GM21619 (cell line): ENCODE measurements around the gene CALR3.
"Not testable (repeated sequence)": the region's sequence is repeated elsewhere in the genome, so short reads cannot be mapped to it uniquely, and the experiment has no call there.

ENCODE experiments used
- ATAC-seq: cut with Tn5 transposase; IDR thresholded peaks from one replicate; pipeline ENCODE4 v1.9.1; 2021; ENCODE audit not compliant: unreplicated experiment

CALR3 gene

DNA sequence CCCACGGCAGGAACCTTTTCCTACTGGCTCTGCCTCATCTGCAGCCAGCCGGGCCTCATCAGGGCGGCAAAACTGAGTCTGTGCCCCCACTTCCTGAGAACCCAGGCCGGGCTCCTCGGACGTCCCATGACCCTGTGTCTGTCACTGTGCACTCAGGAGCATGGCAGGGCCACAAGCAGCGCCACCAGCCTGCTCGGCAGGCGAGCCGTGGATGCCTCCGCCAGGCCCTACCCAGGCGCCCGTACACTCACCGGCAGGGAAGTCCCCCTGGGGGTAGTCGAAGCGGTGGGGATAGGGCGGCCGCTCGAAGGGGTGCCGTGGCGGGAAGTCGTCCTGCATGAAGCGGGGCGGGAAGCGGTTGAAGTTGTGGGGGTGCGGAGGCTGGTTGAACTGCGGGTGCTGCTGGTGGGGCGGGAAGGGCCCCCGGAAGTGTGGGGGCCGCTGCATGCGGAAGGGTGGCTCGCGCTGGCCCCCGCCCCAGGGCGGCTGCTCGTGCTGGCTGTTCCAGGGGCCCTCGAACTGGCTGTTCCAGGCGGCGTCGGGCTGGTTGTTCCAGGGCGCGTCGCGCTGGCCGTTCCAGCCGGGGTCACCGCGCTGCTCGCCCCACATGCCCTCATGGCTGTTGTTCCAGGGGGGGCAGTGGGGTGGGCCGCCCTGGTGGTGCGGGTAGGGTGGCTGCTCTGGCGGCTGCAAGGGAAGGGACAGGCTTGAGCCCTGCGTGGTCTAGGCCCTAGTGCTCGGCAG is 29.2 kb upstream of the CALR3 start:
- no peak for ATAC-seq

- no peak for ATAC-seq
These were observed 26.8 kb upstream of the CALR3 start for GRCh38 chr19:16522559-16523377.

DNA sequence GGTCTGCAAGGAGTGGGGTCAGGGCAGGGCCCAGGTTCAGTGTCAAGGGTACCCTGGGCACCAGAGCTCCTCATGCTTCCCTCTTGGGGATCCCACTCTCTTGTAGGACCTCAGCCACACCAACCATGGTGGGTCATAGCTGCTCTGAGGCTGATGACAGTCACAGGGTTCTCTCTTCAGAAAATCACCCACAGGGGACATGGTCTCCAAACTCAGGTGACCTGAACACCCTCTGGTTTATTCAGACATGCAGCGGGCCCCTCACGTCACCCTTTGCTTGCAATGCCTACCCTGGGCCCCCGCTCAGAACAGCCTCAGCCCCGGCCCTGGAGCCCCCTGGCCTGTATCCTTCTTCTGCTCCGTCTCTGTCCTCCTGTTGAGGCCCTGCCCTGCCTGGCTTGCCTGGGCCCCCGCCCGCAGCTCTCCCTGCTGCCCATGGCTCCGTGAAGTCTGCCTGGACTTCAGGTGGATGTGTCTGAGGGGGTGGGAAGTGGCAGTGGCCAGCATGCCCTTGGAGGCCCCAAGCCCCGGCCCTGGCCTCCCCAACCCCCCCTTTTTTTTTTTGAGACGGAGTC is 25.8 kb upstream of the CALR3 start:
- no peak for ATAC-seq

- no peak for ATAC-seq
These were observed 25.1 kb upstream of the CALR3 start for GRCh38 chr19:16520986-16521624.

DNA sequence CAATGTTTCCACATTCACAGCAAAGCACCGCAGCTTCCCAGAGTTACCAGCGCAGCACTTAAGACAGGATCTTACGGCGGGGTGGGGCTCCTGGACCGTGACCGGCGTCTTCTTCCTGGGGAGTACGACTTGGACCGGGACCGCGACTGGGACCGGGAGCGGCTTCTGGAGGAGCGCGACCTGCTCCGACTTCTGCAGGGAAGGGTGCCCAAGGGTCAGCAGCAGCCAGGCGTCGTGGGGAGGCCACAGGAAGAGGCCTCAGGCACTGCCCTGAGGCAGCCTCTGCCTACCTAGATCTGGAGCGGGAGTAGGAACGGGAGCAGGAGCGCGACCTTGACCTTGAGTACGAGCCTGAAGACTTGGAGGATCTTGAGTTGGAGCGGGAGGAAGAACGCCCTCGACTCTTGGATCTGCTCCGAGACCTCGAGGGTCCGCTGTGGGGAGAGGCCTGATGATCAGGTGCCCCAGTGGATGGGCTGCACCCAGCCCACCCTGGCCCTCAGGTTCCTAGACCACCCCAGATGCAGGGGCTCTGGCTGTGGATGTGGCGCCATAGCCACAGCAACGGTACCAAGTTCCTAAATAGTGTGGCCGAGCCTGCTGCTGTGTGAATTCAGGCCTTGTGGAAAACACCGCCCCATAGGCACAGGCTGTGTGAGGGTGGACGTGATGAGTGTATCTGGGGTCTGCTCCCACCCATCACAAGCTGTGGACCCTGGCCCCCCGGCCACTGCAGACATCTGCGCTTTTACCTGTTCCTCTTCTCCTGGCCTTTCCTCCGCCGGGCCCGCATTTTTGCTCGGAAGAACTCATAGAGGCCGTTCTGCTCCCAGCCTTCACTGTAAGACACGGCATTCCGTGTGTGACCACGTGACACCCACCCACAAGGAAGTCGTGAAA is 24.4 kb upstream of the CALR3 start:
- no peak for ATAC-seq

DNA sequence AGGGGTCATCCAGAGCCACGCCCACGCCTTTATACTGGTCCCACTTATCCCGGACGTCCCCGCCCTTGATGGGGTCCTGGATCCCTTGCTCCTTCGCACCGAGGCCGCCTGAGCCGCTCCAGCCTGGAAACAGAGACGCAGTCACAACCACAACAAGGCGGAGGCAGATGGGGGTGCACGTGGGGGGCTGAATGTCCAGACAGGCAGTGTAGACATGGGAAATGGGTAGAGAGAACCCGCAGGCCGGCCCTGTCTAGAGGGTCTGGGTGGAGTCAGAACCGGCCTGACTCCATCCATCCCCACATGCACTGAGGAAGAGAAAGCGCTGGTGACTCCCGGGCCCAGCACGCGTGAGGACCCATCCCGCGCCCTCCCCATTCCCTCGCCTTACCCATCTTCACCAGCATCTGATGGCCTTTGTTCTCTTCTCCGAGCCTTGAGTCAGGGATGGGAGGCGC is 23.3 kb upstream of the CALR3 start:
- no peak for ATAC-seq

GRCh38 chr19:16518483-16519229 is 22.7 kb upstream of the CALR3 start:
- ATAC-seq = no peak

DNA sequence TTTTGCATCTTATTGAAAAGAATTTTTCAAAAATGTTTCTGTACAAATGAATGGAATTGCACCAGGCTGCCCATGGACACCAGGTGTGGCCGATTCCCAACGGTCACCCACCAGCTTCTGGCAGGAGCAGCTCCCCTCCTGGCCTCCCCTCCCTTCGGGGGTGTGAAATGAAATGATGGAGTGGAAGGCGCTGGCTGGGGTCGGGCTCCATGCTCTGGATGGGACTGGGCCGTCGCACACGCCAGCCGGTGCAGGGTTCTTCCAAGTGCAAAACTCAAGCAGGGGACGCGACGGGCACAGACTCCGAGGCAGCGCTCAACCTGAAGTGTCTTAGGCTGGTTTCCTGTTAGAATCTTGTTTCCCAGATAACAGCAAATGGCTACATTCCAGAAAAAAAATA is 22.1 kb upstream of the CALR3 start:
- ATAC-seq = no peak

DNA sequence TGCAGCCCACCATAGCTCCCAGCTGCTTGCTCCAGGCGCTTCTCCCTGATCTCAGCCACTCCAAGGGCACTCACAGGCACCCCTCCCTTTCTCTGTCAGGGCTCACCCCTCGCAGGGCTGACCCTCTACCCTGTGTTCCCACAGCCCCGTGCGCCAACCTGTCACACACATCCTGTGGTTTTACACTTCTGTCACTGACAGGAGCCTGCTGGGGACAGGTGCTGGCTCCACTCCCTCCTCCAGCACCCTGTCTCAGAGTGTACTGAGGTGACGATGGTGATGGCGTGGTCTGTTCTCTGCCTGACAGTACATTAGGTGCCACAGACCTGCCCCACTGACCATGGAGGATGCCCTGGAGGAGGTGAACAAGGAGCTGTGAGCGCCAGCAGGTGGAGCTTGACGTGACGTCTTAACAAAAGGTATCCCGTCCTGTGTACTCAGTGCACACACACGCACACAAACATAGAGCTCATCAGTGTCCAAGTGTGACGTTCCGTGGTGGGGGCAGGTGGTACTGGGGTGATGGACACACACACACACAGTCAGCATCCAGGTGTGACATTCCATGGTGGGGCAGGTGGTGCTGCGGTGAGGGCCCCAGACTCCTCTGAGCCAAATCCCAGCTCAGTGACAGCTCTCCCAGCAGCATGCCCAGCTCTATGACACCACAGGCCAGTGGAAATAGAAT is 21.1 kb upstream of the CALR3 start:
- ATAC-seq = no peak

GRCh38 chr19:16516381-16516780 is 20.4 kb upstream of the CALR3 start:
- ATAC-seq = no peak

DNA sequence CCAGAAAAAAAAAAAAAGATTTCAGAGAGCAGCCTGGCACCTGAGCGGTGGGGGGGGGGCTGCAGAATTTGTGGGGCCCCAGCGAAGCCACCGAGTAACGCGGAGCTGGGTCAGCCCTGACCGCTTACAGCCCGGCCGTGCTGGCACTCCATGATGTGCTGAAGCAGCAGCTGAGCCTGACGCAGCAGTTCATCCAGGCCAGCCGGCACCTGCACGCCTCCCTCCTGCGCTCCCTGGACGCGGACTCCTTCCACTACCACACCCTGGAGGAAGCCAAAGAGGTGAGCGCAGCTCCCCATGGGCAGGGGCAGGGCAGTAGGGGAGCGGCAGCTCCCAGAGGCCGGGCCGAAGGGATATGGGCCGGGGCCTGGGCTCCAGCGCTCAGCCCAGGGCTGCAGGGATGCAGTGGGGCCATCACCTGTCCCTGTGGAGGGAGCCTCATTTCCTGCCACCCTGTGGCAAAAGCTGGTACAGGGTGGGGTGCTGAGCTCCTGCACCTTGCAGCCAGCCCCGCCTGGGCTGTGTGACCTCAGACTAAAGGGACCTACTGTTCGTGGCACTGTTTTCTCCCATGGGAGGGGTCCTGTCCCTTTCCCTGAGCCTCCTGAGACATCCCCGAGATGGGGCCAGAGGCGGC is 18.5 kb upstream of the CALR3 start:
- ATAC-seq = no peak

DNA sequence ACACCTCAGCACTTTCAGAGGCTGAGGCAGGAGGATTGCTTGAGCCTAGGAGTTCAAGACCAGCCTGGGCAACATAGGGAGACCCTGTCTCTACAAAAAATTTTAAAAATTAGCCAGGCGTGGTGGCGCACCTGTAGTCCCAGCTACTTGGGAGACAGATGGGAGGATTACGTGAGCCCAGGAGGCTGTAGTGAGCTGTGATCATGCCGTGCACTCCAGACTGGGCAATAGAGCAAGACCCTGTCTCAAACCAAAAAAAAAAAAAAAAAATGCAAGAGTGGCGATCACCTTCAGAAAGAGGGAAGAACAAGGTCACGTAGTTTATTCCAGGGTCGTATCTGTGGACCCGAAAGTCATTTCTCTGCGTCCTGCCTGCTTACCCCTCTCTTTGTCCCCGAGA is 16.6 kb upstream of the CALR3 start:
- ATAC-seq = not testable (repeated sequence)

- no peak for ATAC-seq
These were observed 13.4 kb upstream of the CALR3 start for GRCh38 chr19:16509141-16510061.

GRCh38 chr19:16508546-16508945 is 12.6 kb upstream of the CALR3 start:
- ATAC-seq = no peak

DNA sequence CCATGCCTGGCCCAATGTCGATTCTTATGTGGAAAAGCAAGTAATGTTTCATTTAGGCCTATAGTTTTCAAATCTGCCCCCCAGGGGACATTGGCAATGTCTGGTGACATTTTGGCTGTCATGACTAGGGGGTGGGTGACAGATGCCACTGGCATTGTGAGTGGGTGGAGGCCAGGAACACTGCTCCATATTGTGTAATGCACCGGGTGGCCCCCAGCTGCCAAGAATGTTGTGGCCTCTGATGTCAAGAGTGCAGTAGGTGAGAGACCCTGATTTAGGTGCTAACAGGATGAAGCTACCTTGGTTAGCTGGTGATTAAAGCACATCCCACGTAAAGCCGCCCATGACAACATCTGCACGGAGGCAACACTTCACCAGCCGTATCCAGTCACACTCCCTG is 11.0 kb upstream of the CALR3 start:
- no peak for ATAC-seq

GRCh38 chr19:16506161-16506560 is 10.2 kb upstream of the CALR3 start:
- ATAC-seq = not testable (repeated sequence)

DNA sequence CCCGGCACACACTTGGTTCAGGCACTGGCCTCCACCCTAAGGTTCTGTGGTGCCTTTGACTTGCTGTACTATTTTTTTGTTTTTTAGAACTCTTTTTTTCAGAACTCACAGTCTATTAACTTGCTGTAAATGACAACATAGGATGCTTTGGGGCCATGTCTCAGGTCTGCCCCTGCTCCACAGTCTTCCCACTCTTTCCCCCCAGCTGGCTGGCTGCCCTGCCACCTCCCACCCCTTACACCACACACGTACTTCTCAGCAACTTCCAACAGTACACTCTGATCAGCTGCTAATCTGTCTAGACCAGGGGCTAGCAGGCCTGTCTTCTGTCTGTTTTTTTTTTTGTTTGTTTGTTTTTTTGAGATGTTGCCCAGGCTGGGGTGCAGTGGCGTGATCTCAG is 8.3 kb upstream of the CALR3 start:
- no peak for ATAC-seq

DNA sequence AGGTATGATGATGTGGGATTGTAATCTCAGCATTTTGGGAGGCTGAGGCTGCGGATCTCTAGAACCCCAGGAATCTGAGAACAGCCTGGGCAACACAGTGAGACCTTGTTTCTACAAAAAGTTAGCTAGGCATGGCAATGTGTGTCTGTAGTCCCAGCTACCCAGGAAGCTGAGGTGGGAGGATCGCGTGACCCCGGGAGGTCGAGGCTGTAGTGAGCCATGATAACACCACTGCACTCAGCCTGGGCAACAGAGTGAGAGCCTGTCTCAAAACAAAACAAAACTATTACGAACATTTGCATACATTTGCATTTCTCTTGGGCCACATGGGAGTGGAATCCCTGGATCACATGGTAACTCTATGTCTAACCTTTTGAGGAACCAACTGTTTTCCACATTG is 1.9 kb upstream of the CALR3 start:
- ATAC-seq = no peak
